Measurements from ENCODE around the gene ISY1.

ISY1 gene

GRCh38 chr3:129087138-129087702 is 73.6 kb downstream of the ISY1 start:
- DNase-seq (ENCODE audit: low read depth in 2 of 2) = no peak

GRCh38 chr3:129085818-129086217 is 75.0 kb downstream of the ISY1 start:
- DNase-seq (ENCODE audit: low read depth in 2 of 2) = no peak

- DNase-seq (ENCODE audit: low read depth in 2 of 2) = no peak
These were observed 75.6 kb downstream of the ISY1 start for GRCh38 chr3:129085165-129085715.

GRCh38 chr3:129084501-129084900 is 76.4 kb downstream of the ISY1 start:
- no peak for DNase-seq (ENCODE audit: low read depth in 2 of 2)

GRCh38 chr3:129082026-129082425 is 78.8 kb downstream of the ISY1 start:
- no peak for DNase-seq (ENCODE audit: low read depth in 2 of 2)

GRCh38 chr3:129081503-129081902 is 79.4 kb downstream of the ISY1 start:
- no peak for DNase-seq (ENCODE audit: low read depth in 2 of 2)

GRCh38 chr3:129078510-129078909 is 82.4 kb downstream of the ISY1 start:
- no peak for DNase-seq (ENCODE audit: low read depth in 2 of 2)
